ENCODE data around the gene CAVIN1. TPM values are rescaled to one million over a fixed set of nuclear protein-coding genes. Genes with fewer than 3 reads are reported as not detected.
"Not testable (repeated sequence)": the region's sequence is repeated elsewhere in the genome, so short reads cannot be mapped to it uniquely, and the experiment has no call there.

The CAVIN1 gene, protein sequence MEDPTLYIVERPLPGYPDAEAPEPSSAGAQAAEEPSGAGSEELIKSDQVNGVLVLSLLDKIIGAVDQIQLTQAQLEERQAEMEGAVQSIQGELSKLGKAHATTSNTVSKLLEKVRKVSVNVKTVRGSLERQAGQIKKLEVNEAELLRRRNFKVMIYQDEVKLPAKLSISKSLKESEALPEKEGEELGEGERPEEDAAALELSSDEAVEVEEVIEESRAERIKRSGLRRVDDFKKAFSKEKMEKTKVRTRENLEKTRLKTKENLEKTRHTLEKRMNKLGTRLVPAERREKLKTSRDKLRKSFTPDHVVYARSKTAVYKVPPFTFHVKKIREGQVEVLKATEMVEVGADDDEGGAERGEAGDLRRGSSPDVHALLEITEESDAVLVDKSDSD
- total RNA-seq: 7.8 TPM

GRCh38 chr17:42422958-42423712, at the start of gene CAVIN1:
Gene CAVIN1 (minus strand): TSS chr17:42423256. CDS start chr17:42423097, 159 bp downstream.
- DNase-seq: peak; percentile 80

DNA sequence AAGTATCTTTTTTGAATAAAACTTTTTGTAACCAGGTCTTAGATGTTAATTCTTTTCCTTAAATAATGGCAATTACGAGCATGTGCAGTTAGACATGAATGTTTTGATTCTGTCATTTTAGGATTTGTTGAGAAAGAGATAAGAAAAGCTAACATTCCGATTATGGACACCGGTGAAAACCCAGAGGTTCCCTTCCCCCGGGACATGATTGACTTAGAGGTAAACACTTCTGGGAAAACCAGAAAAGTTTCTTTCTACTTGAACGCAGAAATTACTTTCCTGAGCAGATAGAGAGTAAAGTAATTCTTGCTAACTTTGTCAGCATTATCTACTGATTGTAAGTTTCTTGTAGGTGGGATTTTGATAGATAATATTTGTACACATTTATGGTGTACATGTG, 44.8 kb upstream of the CAVIN1 start:
- DNase-seq: no peak

GRCh38 chr17:42463976-42464400, 40.9 kb upstream of the CAVIN1 start:
- no peak for DNase-seq

DNA sequence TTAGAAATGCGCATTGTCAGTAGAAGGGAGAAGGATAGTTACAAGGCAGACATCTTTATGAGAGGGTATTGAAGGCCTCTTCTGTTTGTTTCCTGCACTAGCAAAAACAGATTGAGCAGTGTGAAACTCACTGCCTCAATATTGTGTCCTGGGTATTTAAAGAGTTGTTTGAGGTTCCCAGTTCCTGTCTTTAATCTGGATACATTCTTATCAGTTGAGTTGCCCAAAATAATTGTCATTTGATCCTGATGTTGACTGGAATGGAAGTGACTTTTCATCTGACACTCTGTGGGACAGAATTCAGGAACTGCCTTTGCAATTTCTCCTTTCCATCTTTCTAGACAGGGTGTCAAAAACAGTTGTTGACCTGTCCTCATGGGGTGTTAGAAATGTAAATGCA, 37.3 kb upstream of the CAVIN1 start:
- DNase-seq: no peak

DNA sequence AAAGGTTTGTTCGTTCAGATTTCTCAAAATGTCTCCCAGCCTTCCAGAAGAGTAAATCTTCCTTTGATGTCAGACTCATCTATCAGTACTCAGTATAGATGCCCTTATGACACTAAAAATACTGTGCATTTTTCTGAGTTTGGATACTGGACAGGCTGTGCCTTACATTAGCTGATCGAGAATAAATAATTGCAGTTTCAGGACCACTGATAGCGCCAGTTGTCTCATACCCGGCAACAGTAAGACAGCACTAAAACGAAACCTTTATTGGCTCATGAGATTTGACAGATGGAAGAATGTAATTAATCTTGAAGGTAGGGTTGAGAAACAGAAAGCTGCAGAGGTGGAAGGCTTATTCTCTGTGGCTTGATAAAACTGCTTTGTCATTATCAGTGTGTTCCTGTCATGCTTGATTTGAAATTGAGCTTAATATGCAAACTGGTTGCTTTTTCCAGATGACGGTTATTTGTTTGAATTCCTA, 36.8 kb upstream of the CAVIN1 start:
- no peak for DNase-seq

GRCh38 chr17:42459256-42459800, 36.3 kb upstream of the CAVIN1 start:
- peak; percentile 41 for DNase-seq

DNA sequence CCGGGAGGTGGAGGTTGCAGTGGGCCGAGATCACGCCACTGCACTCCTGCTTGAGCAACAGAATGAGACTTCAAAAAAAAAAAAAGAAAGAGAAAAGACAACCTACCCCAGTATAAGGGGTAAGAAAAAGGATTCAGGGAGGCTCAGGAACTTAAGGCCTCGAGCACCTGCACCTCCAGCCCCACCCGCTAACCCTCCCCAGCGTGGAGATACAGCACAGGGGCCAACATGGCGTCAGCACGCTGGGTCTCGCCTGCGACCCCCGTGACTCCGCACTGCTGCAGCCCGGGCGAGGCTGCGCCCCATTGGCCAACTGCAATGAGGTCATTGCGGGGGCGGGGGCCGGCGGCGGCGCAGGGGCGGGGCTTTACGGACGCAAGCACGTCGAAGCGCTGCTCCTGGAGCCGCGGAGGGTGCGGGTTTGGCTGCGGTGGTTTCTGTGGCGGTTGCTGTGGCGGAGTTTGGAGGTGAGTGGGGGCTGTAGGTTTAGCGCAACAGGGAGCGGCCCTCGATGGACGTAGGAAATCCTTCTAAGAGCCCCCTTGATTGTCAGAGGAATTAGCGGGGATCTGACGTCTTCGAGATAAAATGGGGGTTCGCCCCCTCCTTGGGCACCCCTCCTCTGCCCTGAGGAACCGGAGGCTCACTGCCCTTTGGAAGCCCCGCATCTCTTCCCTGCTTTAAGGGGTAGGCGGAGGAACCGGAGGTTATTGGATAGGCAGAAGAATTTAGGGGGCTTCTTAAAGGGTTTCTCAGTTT, 35.6 kb upstream of the CAVIN1 start, which contains the start of gene ATP6V0A1:
Gene ATP6V0A1 (plus strand): TSS at position 382 of the 759 bp plus-strand sequence. CDS start 2,017 bp downstream, outside the sequence.
- DNase-seq: peak; percentile 88

- DNase-seq: no peak
These were observed 34.2 kb upstream of the CAVIN1 start for GRCh38 chr17:42457107-42457792.

GRCh38 chr17:42456223-42457106, 33.4 kb upstream of the CAVIN1 start:
- DNase-seq: no peak

- DNase-seq: not testable (repeated sequence)
These were observed 31.9 kb upstream of the CAVIN1 start for GRCh38 chr17:42454987-42455386.

DNA sequence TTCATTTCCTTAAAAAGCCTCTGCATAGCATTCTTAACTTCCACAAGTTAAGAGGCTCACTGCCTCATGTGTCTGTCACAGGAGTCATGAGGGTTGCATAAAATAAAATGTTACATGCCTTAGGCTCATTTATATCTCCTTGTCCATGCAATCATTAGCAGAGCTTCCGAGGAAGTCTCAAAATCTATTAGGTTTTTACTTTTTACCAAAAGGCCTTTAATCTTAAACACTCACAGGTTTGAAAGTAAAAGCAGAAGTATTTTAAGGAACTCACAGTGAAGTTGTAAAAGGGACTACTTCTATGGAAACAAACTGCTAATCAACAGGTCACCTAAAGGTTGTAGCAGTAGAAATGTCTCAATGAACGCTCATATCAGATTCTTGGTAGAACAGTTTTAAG, 30.4 kb upstream of the CAVIN1 start:
- no peak for DNase-seq

DNA sequence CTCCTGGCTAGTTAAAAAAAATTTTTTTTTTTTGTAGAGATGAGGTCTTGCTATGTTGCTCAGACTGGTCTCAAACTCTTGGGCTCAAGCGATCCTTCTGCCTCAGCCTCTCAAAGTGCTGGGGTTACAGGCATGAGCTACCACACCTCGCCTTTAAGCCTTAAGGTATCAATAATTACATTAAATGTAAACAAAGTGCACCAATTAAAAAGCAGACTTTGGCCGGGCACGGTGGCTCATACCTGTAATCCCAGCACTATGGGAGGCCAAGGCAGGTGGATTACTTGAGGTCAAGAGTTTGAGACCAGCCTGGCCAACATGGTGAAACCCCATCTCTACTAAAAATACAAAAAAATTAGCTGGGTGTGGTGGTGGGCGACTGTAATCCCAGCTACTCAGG, 28.2 kb upstream of the CAVIN1 start:
- not testable (repeated sequence) for DNase-seq

GRCh38 chr17:42449838-42450237, 26.8 kb upstream of the CAVIN1 start:
- DNase-seq: not testable (repeated sequence)

- not testable (repeated sequence) for DNase-seq
These were observed 26.1 kb upstream of the CAVIN1 start for GRCh38 chr17:42449176-42449575.

DNA sequence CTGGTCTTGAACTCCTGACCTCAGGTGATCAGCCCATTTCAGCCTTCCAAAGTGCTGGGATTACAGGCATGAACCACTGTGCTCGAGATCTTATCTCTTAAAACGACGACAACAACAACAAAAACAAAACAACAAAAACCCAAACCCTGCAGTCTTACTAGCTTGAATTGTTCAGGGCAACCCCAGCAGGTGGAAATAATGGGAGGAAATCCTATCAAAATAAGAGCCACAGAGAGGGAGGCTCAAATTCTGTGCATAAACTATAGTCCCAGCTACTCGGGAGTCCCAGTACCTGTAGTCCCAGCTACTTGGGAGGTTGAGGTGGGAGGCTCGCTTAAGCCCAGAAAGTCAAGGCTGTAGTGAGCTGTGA, 19.1 kb upstream of the CAVIN1 start:
- no peak for DNase-seq

- DNase-seq: no peak
These were observed 18.5 kb upstream of the CAVIN1 start for GRCh38 chr17:42441371-42442195.

DNA sequence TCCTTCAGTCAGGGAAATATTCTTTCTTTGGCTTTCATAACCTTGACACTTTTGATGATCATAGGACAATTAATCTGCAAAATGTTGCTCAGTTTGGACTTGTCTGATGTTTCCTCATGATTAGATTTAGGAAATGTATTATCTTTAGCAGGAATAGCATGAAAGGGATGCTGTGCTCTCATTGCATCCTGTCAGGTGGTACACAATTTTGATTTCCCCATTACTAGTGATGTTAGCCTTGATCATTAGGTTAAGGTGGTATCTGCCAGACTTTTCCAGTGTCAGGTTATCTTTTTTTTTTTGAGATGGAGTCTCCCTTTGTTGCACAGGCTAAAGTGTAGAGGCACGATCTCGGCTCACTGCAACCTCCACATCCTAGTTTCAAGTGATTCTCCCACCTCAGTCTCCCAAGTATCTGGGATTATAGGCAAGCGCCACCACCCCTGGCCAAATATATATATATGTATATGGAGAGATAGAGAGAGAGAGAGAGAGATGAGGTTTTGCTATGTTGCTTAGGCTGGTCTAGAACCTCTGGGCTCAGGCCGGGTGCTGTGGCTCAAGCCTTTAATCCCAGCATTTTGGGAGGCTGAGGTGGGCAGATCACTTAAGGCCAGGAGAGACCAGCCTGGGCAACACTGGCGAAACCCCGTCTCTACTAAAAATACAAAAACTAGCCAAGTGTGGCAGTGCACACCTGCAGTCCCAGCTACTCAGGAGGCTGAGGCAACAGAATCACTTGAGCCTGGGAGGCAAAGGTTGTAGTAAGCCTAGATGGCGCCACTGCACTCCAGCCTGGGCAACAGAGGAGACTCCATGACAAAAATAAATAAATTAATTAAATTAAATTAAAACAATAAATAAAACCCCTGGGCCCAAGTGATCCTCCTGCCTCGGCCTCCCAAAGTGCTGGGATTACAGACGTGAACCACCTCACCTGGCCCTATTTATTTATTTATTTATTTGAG, 15.8 kb upstream of the CAVIN1 start:
- DNase-seq: no peak

- no peak for DNase-seq
These were observed 13.3 kb upstream of the CAVIN1 start for GRCh38 chr17:42436391-42436790.
